ENCODE data around the gene OR6B1. TPM values are rescaled to one million over a fixed set of nuclear protein-coding genes. Genes with fewer than 3 reads are reported as not detected.

Gene OR6B1
- total RNA-seq, 2 donors from 2014 or later = not detected

DNA sequence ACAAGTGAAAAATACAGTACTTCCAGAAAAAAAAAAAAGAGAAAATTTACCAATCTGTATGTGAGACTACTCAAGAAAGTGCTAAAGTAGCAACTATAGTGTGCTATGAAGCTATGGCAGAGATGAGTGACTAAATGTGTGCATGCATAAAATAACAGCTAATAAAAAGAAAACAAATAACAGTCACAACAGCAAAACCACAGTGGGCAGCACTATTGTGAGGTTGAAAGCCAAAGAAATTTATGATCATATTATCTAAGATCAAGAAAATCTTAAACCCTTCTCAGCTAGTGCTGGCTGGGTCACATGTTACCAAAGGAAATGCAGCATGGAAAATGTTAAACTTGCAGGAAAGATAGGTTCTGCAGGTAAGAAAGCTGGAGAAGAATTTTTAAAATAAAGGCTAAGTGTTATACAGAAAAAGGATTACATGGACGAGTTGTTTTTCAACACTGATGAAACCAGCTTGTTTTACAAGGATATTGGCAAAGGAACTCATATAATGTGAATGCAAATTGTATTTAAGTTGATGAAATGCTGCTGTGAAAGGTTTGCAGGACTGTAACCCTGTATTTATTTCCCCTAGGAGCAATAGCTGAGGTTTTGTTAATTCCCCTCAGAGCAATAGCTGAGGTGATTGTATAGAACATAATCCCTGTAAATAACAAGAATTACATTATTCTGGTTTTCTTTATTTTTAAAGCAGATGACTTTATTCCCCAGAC is 33.0 kb downstream of the OR6B1 start:
- TF ChIP-seq, protein P1, sequence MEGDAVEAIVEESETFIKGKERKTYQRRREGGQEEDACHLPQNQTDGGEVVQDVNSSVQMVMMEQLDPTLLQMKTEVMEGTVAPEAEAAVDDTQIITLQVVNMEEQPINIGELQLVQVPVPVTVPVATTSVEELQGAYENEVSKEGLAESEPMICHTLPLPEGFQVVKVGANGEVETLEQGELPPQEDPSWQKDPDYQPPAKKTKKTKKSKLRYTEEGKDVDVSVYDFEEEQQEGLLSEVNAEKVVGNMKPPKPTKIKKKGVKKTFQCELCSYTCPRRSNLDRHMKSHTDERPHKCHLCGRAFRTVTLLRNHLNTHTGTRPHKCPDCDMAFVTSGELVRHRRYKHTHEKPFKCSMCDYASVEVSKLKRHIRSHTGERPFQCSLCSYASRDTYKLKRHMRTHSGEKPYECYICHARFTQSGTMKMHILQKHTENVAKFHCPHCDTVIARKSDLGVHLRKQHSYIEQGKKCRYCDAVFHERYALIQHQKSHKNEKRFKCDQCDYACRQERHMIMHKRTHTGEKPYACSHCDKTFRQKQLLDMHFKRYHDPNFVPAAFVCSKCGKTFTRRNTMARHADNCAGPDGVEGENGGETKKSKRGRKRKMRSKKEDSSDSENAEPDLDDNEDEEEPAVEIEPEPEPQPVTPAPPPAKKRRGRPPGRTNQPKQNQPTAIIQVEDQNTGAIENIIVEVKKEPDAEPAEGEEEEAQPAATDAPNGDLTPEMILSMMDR (IDR thresholded peaks at IDR 0.05) = no peak

DNA sequence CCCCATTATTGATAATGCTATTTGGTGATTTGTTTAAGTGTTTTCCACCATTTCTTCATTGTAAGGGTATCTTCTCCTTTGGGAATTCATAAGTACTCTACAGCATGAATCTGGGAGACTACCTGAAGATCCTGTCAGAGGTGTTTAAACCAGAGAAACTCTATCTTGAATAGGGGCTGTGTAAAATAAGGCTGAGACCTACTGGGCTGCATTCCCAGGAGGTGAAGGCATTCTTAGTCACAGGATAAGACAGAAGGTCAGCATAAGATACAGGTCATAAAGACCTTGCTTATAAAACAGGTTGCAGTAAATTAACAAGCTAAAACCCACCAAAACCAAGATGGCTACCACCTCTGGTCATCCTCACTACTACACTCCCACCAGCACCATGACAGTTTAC is 35.3 kb downstream of the OR6B1 start:
- Histone ChIP-seq H3K36me3 (no peaks in the 10 kb centered on the region), H3K4me3 (no peak overlapping the region), H3K27ac (no peak overlapping the region), H3K27me3 (no peaks in the 10 kb centered on the region), H3K9me3 (no peaks in the 10 kb centered on the region), H3K4me1 (peaks cover 0 to 5% of the 10 kb centered on the region in 2 donors)
- TF ChIP-seq, protein P1 (IDR thresholded peaks at IDR 0.05) = no peak
- no peak for DNase-seq (ENCODE audit: low spot score)

More for the DNA sequence above, 33.0 kb downstream of the OR6B1 start:
- Histone ChIP-seq H3K4me3 (no peak overlapping the region), H3K36me3 (no peaks in the 10 kb centered on the region), H3K9me3 (no peaks in the 10 kb centered on the region), H3K27ac (no peak overlapping the region), H3K27me3 (no peaks in the 10 kb centered on the region), H3K4me1 (peaks cover 0 to 5% of the 10 kb centered on the region in 2 donors)
- DNase-seq (ENCODE audit: low spot score) = no peak

DNA sequence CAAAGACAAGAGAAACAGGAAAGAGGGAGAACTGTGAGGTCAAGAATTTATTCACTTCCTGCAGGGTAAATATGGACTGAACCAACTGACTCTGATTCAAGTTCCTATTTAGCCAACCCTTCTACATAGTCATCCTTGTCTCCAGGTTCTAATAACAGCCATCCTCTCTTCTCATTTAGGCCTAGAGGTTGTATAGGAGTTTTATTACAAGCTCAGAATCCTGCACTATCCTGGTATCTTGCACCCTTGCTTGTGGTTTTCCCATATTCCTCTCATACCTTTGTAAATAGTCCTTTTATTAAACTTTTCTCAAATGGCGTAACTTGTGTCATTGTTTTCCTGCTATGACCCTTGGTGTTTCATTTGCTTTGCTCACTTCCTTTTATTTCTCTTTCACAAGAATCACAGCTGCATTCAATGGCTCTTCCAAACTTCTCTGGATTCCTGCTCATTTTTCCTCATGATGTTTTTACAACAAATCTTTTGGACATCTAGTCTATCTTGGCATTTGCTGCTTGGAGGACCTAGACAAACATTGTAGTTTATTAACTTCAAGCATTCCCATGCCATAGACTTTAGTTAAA is 36.3 kb downstream of the OR6B1 start:
- H3K36me3 ChIP-seq = no peaks in the 10 kb centered on the region
- no peaks in the 10 kb centered on the region for H3K9me3 ChIP-seq
- DNase-seq (ENCODE audit: low spot score) = no peak
- H3K27me3 ChIP-seq = no peaks in the 10 kb centered on the region
- no peak overlapping the region for H3K27ac ChIP-seq
- TF ChIP-seq, protein P1 (IDR thresholded peaks at IDR 0.05) = no peak
- peaks cover 0 to 5% of the 10 kb centered on the region in 2 donors for H3K4me1 ChIP-seq
- no peak overlapping the region for H3K4me3 ChIP-seq

DNA sequence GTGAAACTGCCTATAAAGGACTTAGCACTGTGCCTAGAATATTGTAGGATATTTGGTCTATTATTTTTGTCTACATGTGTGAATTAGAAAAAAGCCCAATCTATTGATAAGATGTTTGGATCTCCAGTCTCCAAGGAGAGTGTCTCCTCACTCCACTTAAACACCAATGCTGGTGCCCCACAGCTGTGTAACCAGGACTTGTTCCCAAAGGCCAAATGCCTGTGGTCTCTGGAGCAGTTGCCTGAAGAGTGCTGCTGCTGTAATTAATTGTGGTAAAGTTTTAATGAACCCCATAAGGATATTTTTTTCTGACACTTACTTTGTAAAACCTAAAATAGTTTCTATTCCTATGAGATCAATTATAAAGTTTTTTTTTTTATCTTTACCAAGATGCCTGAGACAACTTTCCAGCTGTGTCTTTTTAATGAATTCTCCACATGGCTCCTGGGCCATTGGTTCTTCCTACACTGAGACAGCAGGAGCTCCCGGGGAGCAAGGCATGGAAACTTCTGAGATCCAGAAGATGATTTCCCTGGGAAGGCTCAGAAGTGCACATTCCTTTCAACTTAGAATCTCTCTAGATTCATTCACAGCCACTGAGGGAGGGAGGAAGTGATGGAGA is 37.4 kb downstream of the OR6B1 start:
- no peak for DNase-seq (ENCODE audit: low spot score)

DNA sequence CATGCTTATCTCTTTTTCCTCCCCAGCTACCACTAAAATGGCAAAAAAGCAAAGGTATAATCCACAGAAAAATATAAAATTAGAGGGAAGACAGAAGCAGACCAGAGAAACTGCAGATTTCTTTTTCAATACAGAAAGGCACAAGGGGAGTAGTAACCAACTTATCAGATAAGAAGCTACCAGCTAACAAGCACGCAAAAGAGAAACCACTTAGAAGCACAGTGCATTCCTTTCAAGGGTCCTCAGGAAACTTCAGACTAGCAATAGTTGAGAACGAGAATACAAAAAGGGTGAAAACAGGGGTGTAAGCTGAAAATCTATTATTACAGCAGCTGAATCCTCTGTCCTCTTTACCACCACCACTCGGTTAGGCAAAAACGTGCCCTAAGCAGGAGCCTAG is 38.8 kb downstream of the OR6B1 start:
- Histone ChIP-seq H3K4me1 (no peaks in the 10 kb centered on the region), H3K27ac (no peak overlapping the region), H3K4me3 (no peak overlapping the region), H3K36me3 (no peaks in the 10 kb centered on the region), H3K27me3 (no peaks in the 10 kb centered on the region), H3K9me3 (no peaks in the 10 kb centered on the region)
- TF ChIP-seq, protein P1 (IDR thresholded peaks at IDR 0.05) = no peak
- DNase-seq (ENCODE audit: low spot score) = no peak

More for the DNA sequence above, 37.4 kb downstream of the OR6B1 start:
- H3K4me1 ChIP-seq = peaks cover 0 to 5% of the 10 kb centered on the region in 2 donors
- TF ChIP-seq, protein P1 (IDR thresholded peaks at IDR 0.05) = no peak
- no peak overlapping the region for H3K4me3 ChIP-seq
- no peaks in the 10 kb centered on the region for H3K9me3 ChIP-seq
- no peaks in the 10 kb centered on the region for H3K36me3 ChIP-seq
- H3K27ac ChIP-seq = no peak overlapping the region
- no peaks in the 10 kb centered on the region for H3K27me3 ChIP-seq
